ENCODE results near the gene AHR.

GRCh38 chr7:17384400-17384799 lies 85.9 kb downstream of the AHR start:
- TF ChIP-seq POLR2AphosphoS5 (IDR thresholded peaks at IDR 0.05) (no peak), CTCF (IDR thresholded peaks at IDR 0.05) (no peak), POLR2A (IDR thresholded peaks at IDR 0.05) (no peak)
